Activated gamma-delta T cell (primary cell): Measurements from ENCODE around the gene KANK2.

ENCODE experiments used
- DNase-seq: peaks from one replicate; lab custom pipeline; 2025; lab: John Stamatoyannopoulos, UW
- total RNA-seq, 2 donors: gene quantifications; one replicate each; lab custom pipeline; 2026; lab: John Stamatoyannopoulos, UW

The KANK2 gene
- 0.56 to 1.7 reads per million in 2 donors for total RNA-seq

- peak; percentile 61 for DNase-seq
Measured at GRCh38 chr19:11197291-11198174, at the start of gene KANK2. Gene KANK2 (minus strand): TSS chr19:11197545. CDS start chr19:11194511, 3,034 bp downstream.

- no peak for DNase-seq
Measured at GRCh38 chr19:11246941-11247340, 49.6 kb upstream of the KANK2 start.

GRCh38 chr19:11244846-11245589, 47.7 kb upstream of the KANK2 start:
- no peak for DNase-seq

GRCh38 chr19:11243798-11244169, 46.4 kb upstream of the KANK2 start:
- no peak for DNase-seq

- peak; percentile 66 for DNase-seq
Measured at GRCh38 chr19:11242864-11243797, 45.8 kb upstream of the KANK2 start.

GRCh38 chr19:11242025-11242424, 44.7 kb upstream of the KANK2 start:
- no peak for DNase-seq

- DNase-seq = no peak
Measured at GRCh38 chr19:11240008-11240444, 42.7 kb upstream of the KANK2 start.

- no peak for DNase-seq
Measured at GRCh38 chr19:11239377-11240000, 42.1 kb upstream of the KANK2 start, which contains the start of gene ANGPTL8. Gene ANGPTL8 (plus strand): TSS chr19:11239619. CDS start chr19:11239638, 19 bp downstream.

GRCh38 chr19:11238781-11239376, 41.5 kb upstream of the KANK2 start:
- no peak for DNase-seq

GRCh38 chr19:11238041-11238440, 40.7 kb upstream of the KANK2 start:
- DNase-seq = no peak

GRCh38 chr19:11237321-11237720, 40.0 kb upstream of the KANK2 start:
- DNase-seq = no peak

GRCh38 chr19:11236324-11237301, 39.3 kb upstream of the KANK2 start:
- DNase-seq = no peak

GRCh38 chr19:11234486-11235075, 37.2 kb upstream of the KANK2 start:
- no peak for DNase-seq

GRCh38 chr19:11233073-11233472, 35.7 kb upstream of the KANK2 start:
- no peak for DNase-seq

- DNase-seq = no peak
Measured at GRCh38 chr19:11232555-11232954, 35.2 kb upstream of the KANK2 start.

- no peak for DNase-seq
Measured at GRCh38 chr19:11230621-11231386, 33.5 kb upstream of the KANK2 start.

- no peak for DNase-seq
Measured at GRCh38 chr19:11227195-11227886, 30.0 kb upstream of the KANK2 start.

- no peak for DNase-seq
Measured at GRCh38 chr19:11226716-11227166, 29.4 kb upstream of the KANK2 start.
